Measurements from ENCODE around the gene RNF26. TPM values are rescaled to one million over a fixed set of nuclear protein-coding genes. Genes with fewer than 3 reads are reported as not detected.
A peak's percentile ranks its signal among the peaks of the same experiment; 100 is the strongest.

RNF26 gene
- total and polyA plus RNA-seq, 2 donors (not counting 1 experiment from before 2014, with no cell fraction given): 7.1 to 22.9 TPM

DNA sequence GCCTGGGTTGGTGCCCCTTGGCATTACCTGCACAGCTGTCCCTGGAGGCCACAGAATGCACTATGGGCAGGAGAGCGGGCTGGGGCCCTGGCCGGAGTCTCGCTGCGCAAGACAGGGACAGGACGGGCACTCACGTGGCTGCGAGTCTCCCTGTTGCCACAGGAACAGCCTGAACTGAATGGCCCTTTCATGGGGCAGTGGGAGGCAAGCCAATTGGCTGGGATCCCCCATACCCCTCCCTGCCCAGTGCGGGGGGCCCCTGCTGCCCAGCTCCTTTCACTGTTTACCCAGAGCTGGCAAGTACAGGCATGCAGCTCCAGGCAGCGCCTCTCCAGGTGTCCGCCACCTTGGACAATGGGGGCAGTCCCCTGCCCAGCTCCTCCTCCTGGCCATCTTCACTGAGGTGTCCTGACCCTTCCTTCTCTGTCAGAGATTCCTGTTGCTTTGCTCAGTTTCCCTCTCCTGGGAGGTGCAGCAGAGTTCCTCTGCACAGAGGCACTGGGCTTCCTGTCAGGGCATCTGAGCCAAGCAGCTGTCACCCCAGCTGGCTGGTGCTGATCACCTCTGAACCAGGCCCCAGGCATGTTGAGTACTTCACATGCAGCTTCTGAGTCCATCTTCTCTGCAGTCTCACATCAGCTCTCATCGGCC is 42.0 kb downstream of the RNF26 start:
- H3K9ac ChIP-seq (ENCODE audit: insufficient read depth, low read length): peak overlapping the region; percentile 23
- H3K9me3 ChIP-seq (ENCODE audit: control insufficient read depth, insufficient read depth, low read depth, low read length): no peaks in the 10 kb centered on the region
- no peak overlapping the region for H2AFZ ChIP-seq (ENCODE audit: low read length)
- H4K20me1 ChIP-seq (ENCODE audit: control insufficient read depth, extremely low read depth, insufficient read depth, low read length): no peaks in the 10 kb centered on the region
- H3K4me2 ChIP-seq (ENCODE audit: extremely low read depth, insufficient read depth, low read length): peak overlapping the region; percentile 44
- no peaks in the 10 kb centered on the region for H3K79me2 ChIP-seq (ENCODE audit: control insufficient read depth, insufficient read depth, low read length)
- peak in 1 of 2 donors; percentile 36 for DNase-seq (ENCODE audit: low read depth in 2 of 2)
- H3K27me3 ChIP-seq (ENCODE audit: control insufficient read depth, insufficient read depth, low read length): no peaks in the 10 kb centered on the region
- no peaks in the 10 kb centered on the region for H3K36me3 ChIP-seq (ENCODE audit: control insufficient read depth, insufficient read depth, low read length)
- peaks cover 34% of the 10 kb centered on the region for H3K4me1 ChIP-seq (ENCODE audit: control insufficient read depth, extremely low read depth, insufficient read depth, low read length)
- TF ChIP-seq EZH2 (IDR thresholded peaks at IDR 0.05; ENCODE audit: low read length, missing control alignments): no peak
- TF ChIP-seq, protein P1, sequence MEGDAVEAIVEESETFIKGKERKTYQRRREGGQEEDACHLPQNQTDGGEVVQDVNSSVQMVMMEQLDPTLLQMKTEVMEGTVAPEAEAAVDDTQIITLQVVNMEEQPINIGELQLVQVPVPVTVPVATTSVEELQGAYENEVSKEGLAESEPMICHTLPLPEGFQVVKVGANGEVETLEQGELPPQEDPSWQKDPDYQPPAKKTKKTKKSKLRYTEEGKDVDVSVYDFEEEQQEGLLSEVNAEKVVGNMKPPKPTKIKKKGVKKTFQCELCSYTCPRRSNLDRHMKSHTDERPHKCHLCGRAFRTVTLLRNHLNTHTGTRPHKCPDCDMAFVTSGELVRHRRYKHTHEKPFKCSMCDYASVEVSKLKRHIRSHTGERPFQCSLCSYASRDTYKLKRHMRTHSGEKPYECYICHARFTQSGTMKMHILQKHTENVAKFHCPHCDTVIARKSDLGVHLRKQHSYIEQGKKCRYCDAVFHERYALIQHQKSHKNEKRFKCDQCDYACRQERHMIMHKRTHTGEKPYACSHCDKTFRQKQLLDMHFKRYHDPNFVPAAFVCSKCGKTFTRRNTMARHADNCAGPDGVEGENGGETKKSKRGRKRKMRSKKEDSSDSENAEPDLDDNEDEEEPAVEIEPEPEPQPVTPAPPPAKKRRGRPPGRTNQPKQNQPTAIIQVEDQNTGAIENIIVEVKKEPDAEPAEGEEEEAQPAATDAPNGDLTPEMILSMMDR (conservative IDR thresholded peaks at IDR 0.05 in 1 of 2, IDR thresholded peaks at IDR 0.05 in 1 of 2; ENCODE audit: low read depth in 1 of 2, low read length in 2 of 2): no peak
- peak overlapping the region; percentile 74 for H3K27ac ChIP-seq (ENCODE audit: insufficient read depth, low read length)
- no peak overlapping the region for H3K4me3 ChIP-seq (replicated peaks in 1 of 4; ENCODE audit: control extremely low read depth in 1 of 4, insufficient read depth in 1 of 4, low read depth in 3 of 4, low read length in 4 of 4)

- Histone ChIP-seq H3K4me1 (ENCODE audit: control insufficient read depth, extremely low read depth, insufficient read depth, low read length) (peaks cover 35% of the 10 kb centered on the region), H3K9me3 (ENCODE audit: control insufficient read depth, insufficient read depth, low read depth, low read length) (no peaks in the 10 kb centered on the region), H3K9ac (ENCODE audit: insufficient read depth, low read length) (peak overlapping the region; percentile 16), H3K36me3 (ENCODE audit: control insufficient read depth, insufficient read depth, low read length) (no peaks in the 10 kb centered on the region), H3K27ac (ENCODE audit: insufficient read depth, low read length) (no peak overlapping the region), H3K4me3 (replicated peaks in 1 of 4; ENCODE audit: control extremely low read depth in 1 of 4, insufficient read depth in 1 of 4, low read depth in 3 of 4, low read length in 4 of 4) (no peak overlapping the region), H2AFZ (ENCODE audit: low read length) (no peak overlapping the region), H3K27me3 (ENCODE audit: control insufficient read depth, insufficient read depth, low read length) (no peaks in the 10 kb centered on the region), H4K20me1 (ENCODE audit: control insufficient read depth, extremely low read depth, insufficient read depth, low read length) (no peaks in the 10 kb centered on the region), H3K4me2 (ENCODE audit: extremely low read depth, insufficient read depth, low read length) (no peak overlapping the region), H3K79me2 (ENCODE audit: control insufficient read depth, insufficient read depth, low read length) (no peaks in the 10 kb centered on the region)
- TF ChIP-seq, protein P1 (conservative IDR thresholded peaks at IDR 0.05 in 1 of 2, IDR thresholded peaks at IDR 0.05 in 1 of 2; ENCODE audit: low read depth in 1 of 2, low read length in 2 of 2): no peak
- TF ChIP-seq EZH2 (IDR thresholded peaks at IDR 0.05; ENCODE audit: low read length, missing control alignments): no peak
- no peak for DNase-seq (ENCODE audit: low read depth in 2 of 2)
These were observed 43.0 kb downstream of the RNF26 start for GRCh38 chr11:119377112-119377901.

DNA sequence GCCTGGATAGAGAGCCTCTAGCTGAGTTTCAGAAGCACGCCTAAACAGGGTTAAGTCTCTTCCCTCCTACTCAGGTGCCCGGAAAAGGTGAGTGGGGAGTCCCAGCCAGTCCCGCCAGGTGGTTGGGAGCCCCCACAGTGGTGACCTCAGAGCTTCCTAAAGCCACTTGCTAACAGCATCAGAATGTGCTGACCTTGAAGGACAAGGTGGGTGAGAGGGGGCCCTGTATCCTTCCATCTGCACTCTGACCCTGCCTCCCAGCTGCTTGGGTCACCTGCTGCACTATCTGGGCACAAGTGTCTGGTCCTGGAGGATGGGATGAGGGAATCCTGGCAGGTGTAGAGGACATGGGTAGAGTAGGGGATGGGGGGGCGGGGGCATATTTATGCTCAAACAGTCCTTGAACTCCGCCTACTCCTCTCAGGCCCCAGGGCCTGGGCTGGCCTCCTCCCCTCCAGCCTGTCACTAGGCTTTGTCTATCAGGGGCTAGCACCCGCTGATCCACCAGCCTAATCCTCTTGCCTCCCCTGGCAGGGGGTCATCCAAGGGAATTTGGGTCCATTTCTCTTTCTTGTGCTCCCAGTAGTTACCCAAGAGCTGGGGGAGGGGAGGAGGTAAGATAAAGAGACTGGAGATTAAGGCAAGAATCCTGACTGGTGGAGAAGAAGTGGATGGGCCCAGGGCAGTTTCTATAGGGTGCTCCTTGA is 43.8 kb downstream of the RNF26 start:
- H3K4me1 ChIP-seq (ENCODE audit: control insufficient read depth, extremely low read depth, insufficient read depth, low read length): peaks cover 35% of the 10 kb centered on the region
- H3K27ac ChIP-seq (ENCODE audit: insufficient read depth, low read length): no peak overlapping the region
- H3K4me2 ChIP-seq (ENCODE audit: extremely low read depth, insufficient read depth, low read length): no peak overlapping the region
- H3K36me3 ChIP-seq (ENCODE audit: control insufficient read depth, insufficient read depth, low read length): no peaks in the 10 kb centered on the region
- peaks cover 2% of the 10 kb centered on the region for H3K27me3 ChIP-seq (ENCODE audit: control insufficient read depth, insufficient read depth, low read length)
- no peak overlapping the region for H3K9ac ChIP-seq (ENCODE audit: insufficient read depth, low read length)
- H3K79me2 ChIP-seq (ENCODE audit: control insufficient read depth, insufficient read depth, low read length): no peaks in the 10 kb centered on the region
- no peak overlapping the region for H2AFZ ChIP-seq (ENCODE audit: low read length)
- no peak for TF ChIP-seq EZH2 (IDR thresholded peaks at IDR 0.05; ENCODE audit: low read length, missing control alignments)
- TF ChIP-seq, protein P1 (conservative IDR thresholded peaks at IDR 0.05 in 1 of 2, IDR thresholded peaks at IDR 0.05 in 1 of 2; ENCODE audit: low read depth in 1 of 2, low read length in 2 of 2): no peak
- H3K9me3 ChIP-seq (ENCODE audit: control insufficient read depth, insufficient read depth, low read depth, low read length): no peaks in the 10 kb centered on the region
- no peaks in the 10 kb centered on the region for H4K20me1 ChIP-seq (ENCODE audit: control insufficient read depth, extremely low read depth, insufficient read depth, low read length)
- no peak for DNase-seq (ENCODE audit: low read depth in 2 of 2)
- H3K4me3 ChIP-seq (replicated peaks in 1 of 4; ENCODE audit: control extremely low read depth in 1 of 4, insufficient read depth in 1 of 4, low read depth in 3 of 4, low read length in 4 of 4): no peak overlapping the region

Data from fibroblast of lung (primary cell).